Measurements from ENCODE around the gene LRP2.

Gene LRP2

DNA sequence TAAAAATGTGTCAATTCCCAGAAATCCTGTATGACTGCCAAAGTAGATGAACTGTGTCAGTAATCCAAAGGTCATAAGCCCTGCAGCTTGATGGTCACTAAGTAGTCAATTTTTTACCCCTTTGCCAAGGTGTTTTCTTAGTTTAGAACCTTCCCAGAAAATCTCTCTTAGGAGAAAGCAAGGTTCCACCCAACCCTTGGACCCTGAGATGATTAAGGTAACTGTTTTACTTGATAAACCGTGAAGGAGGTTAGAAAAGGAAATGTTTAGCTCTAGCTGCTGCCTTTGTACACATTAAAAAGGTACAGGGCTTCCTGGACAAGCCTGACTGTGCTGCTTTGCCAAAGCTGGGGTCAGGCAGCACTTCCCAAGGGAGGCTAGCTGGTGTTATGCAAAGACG lies 24.4 kb upstream of the LRP2 start:
- TF ChIP-seq, protein P1, sequence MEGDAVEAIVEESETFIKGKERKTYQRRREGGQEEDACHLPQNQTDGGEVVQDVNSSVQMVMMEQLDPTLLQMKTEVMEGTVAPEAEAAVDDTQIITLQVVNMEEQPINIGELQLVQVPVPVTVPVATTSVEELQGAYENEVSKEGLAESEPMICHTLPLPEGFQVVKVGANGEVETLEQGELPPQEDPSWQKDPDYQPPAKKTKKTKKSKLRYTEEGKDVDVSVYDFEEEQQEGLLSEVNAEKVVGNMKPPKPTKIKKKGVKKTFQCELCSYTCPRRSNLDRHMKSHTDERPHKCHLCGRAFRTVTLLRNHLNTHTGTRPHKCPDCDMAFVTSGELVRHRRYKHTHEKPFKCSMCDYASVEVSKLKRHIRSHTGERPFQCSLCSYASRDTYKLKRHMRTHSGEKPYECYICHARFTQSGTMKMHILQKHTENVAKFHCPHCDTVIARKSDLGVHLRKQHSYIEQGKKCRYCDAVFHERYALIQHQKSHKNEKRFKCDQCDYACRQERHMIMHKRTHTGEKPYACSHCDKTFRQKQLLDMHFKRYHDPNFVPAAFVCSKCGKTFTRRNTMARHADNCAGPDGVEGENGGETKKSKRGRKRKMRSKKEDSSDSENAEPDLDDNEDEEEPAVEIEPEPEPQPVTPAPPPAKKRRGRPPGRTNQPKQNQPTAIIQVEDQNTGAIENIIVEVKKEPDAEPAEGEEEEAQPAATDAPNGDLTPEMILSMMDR (conservative IDR thresholded peaks at IDR 0.05) = no peak

DNA sequence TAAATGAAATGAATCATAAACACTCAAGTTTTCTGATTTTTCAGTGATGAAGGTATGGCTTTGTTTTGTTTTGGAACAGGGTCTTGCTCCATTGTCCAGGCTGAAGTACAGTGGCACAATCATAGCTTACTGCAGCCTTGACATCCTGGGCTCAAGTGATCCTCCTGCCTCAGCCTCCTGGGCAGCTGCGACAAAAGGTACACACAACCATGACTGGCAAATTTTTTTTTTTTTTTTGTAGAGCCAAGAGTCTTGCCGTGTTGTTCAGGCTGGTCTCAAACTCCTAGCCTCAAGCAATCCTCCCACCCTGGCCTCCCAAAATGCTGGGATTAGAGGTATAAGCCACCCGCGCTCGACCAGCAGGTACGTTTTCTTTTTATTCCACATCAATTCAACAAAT lies 22.5 kb upstream of the LRP2 start:
- TF ChIP-seq, protein P1 (conservative IDR thresholded peaks at IDR 0.05) = no peak

More for the DNA sequence above, 24.4 kb upstream of the LRP2 start:
- peak overlapping the region; percentile 52 for H3K27ac ChIP-seq

DNA sequence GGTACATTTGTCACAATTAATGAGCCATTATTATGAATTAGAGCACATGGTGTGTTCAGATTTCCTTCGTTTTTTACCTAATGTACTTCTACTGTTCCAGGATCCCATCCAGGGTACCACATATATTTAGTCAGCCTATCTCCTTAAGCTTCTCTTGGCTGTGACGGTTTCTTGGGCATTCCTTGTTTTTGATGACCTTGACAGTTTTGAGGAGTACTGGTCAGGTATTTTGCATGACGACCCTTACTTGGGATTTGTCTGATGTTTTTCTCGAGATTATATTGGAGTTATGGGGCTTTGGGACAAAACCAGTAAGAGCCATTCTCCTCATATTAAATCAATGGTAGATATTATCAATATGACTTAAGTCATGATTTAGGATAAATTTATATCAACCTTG lies 10.2 kb upstream of the LRP2 start:
- TF ChIP-seq, protein P1 (conservative IDR thresholded peaks at IDR 0.05) = no peak
- no peak overlapping the region for H3K27ac ChIP-seq

More for the DNA sequence above, 22.5 kb upstream of the LRP2 start:
- H3K27ac ChIP-seq = no peak overlapping the region

DNA sequence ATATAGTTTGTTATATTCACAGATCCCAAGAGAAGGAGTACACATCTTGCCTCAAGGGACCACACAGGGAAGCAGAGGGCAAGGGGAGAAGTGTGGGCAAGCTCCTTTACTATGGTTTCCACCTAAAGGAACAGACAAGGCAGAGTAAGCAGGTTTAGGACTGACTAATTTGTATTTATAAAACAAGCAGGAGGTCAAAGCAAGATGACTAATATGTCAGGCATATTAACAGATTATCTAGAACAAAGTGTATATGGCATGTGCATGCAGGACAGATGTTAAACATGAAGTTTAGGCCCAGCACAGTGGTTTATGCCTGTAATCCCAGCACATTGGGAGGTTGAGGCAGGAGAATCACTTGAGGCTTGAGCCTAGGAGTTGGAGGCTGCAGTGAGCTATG lies 3.7 kb upstream of the LRP2 start:
- no peak overlapping the region for H3K27ac ChIP-seq
- TF ChIP-seq, protein P1 (conservative IDR thresholded peaks at IDR 0.05) = no peak

DNA sequence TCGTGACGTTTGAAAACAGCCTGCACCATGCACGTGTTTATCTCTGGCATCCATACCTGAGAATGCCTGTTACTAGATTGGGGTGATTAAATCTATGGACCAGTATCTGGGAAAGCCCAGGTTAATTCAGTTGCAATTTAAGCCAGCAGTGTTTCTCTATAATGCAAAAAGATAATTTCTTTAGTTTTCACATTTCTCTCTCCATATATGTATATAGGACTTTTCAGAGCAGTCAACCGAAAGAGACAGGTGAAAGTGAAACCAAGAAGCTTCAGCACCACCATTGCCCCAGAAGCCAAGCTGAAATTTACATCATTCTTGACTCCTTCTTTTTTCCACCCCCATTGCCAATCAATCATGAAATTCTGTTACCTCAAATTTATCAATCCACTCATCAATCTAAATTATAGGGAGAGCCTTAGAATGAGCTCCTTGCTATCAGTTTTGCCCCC lies 2.7 kb upstream of the LRP2 start:
- H3K27ac ChIP-seq = peak overlapping the region; percentile 40; the same call in 1 of the 2 replicates
- TF ChIP-seq, protein P1 (conservative IDR thresholded peaks at IDR 0.05) = no peak

DNA sequence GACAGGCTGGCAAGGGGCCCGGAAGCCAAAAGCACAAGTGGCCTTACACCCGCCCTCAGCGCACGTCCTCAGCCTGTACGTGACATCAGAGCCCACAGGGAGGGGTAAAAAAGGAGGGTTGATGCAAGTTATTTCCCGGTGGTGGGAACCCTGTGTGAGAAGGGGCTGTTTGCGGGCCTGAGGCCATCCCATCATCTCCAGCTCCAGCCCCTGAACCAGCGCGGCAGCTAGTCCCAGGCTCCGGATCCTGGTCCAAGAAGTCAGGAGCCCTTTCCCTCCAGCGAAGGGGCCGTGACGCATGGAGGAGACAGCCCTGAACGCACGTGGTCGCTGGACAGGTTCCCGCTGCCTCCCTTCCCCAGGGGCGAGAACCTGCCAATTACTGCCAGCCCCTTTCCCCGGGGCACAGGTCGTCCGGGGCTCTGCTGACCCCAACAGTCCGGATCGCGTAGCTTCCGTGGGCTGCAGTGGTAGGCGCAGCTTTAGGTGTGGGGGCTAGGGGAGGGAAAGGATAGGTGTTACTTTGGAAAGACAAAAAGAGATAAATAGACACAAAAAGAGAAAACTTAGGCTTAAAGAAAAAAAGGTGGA lies 1.3 kb upstream of the LRP2 start:
- TF ChIP-seq, protein P1 (conservative IDR thresholded peaks at IDR 0.05) = no peak
- peak overlapping the region; percentile 40; the same call in 1 of the 2 replicates for H3K27ac ChIP-seq

DNA sequence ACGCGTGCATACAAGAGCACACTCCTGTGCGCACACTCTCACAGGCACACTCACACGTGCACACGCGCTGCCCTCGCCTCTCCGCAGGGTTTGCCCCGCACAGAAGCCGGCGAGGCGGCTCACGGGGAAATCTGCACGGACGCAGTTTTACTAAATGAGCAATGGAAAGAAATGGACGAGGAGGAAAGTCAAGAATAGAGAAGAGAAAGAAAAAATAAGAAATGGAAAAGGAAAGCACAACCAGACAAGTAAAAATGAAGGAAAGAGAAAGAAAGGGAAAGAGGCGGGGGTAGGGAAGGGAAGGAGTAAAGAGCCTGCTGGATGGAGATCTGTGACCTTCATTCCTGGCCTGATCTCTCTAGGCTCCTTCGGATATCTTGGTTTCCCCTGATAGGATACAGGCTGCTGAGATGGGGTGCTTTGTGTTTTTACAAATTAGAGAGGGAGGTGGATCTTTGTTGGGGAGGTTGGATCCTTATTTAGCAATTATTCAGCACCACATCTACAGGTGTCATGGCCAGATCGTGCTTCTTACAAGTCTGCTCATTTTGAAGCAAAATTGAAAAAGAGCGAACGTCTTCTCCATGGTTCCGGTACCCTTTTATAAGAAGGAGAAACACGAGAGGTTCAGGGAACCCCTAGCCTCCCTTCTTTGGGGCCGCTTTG lies 693 bp upstream of the LRP2 start:
- no peak overlapping the region; the same call in 1 of the 2 replicates for H3K27ac ChIP-seq
- TF ChIP-seq, protein P1 (conservative IDR thresholded peaks at IDR 0.05) = no peak
